ENCODE measurements around the gene RB1.

Gene RB1

GRCh38 chr13:48493066-48493765, 189.7 kb downstream of the RB1 start:
- peak in 2 of 51 donors; percentile 50 to 55 for DNase-seq

- peak in 2 of 51 donors; percentile 19 to 39 for DNase-seq
Measured at GRCh38 chr13:48493851-48494250, 190.3 kb downstream of the RB1 start.

- no peak for DNase-seq
Measured at GRCh38 chr13:48494874-48495273, 191.3 kb downstream of the RB1 start.

GRCh38 chr13:48496271-48497161, 193.0 kb downstream of the RB1 start:
- no peak for DNase-seq

GRCh38 chr13:48497669-48498068, 194.1 kb downstream of the RB1 start:
- peak in 1 of 51 donors; percentile 7 for DNase-seq

- DNase-seq = peak in 1 of 51 donors; percentile 70
Measured at GRCh38 chr13:48500652-48501197, 197.2 kb downstream of the RB1 start.

GRCh38 chr13:48501705-48502104, 198.2 kb downstream of the RB1 start:
- DNase-seq = no peak

- DNase-seq = no peak
Measured at GRCh38 chr13:48502601-48503319, 199.2 kb downstream of the RB1 start.

- no peak for DNase-seq
Measured at GRCh38 chr13:48504606-48505005, 201.1 kb downstream of the RB1 start.

- DNase-seq = no peak
Measured at GRCh38 chr13:48505012-48505411, 201.5 kb downstream of the RB1 start.

- DNase-seq = peak in 6 of 51 donors; percentile 9 to 52 (median 24)
Measured at GRCh38 chr13:48505597-48506091, 202.1 kb downstream of the RB1 start.

GRCh38 chr13:48506092-48506701, 202.6 kb downstream of the RB1 start:
- DNase-seq = no peak

GRCh38 chr13:48507021-48507420, 203.5 kb downstream of the RB1 start:
- no peak for DNase-seq

- no peak for DNase-seq
Measured at GRCh38 chr13:48508011-48508410, 204.5 kb downstream of the RB1 start.

GRCh38 chr13:48510698-48511097, 207.1 kb downstream of the RB1 start:
- DNase-seq = no peak

GRCh38 chr13:48511621-48512230, 208.2 kb downstream of the RB1 start:
- DNase-seq = peak in 10 of 51 donors; percentile 11 to 38 (median 18)

GRCh38 chr13:48514793-48515192, 211.2 kb downstream of the RB1 start:
- DNase-seq = no peak

GRCh38 chr13:48515732-48516131, 212.2 kb downstream of the RB1 start:
- peak in 7 of 51 donors; percentile 11 to 51 (median 24) for DNase-seq

- no peak for DNase-seq
Measured at GRCh38 chr13:48518083-48518482, 214.5 kb downstream of the RB1 start.

GRCh38 chr13:48526286-48526685, 222.7 kb downstream of the RB1 start:
- no peak for DNase-seq

- no peak for DNase-seq
Measured at GRCh38 chr13:48527955-48528354, 224.4 kb downstream of the RB1 start.

All from hypothalamus (tissue), 51 donors.